ENCODE measurements around the gene KLHL8.

Gene KLHL8

DNA sequence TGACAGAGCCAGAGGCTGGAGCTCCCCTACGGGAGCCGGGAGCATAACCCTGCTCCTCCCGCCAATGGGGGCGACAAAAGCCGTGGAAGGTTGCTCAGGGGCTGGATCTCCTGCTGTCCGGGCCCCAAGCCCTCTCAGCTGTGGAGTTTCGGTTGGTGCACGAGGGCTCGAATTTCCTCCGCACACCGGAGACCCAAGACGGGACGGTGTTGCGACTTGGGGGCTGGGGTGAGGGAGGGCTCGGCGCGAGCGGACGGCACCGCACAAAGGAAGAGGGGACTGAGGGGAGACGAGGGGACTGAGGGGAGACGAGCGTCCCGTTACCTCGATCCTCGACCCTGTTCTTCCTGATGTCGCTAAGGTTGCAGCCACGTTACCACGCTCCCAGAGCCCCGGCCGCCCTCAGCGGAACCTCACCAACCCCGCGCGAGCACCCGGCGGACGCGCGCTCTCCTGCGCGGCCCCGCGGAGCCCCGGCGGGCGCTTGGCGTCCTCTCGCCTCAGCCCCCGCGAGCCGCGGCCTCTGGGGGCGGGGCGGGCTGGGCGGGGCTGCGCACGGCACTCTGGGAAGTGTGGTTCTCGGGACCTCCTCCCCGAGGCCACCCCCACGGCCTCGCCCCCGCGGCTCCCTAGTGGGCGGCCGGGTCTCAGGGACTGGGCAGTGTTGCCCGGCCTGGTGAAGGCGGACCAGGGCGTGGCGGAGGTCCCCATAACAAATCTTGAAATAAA, at the start of gene KLHL8:
TSS of gene KLHL8 (minus strand) at position 525 of the 729 bp plus-strand sequence. CDS start 25,079 bp downstream, outside the sequence.
- peak; percentile 39 for DNase-seq

DNA sequence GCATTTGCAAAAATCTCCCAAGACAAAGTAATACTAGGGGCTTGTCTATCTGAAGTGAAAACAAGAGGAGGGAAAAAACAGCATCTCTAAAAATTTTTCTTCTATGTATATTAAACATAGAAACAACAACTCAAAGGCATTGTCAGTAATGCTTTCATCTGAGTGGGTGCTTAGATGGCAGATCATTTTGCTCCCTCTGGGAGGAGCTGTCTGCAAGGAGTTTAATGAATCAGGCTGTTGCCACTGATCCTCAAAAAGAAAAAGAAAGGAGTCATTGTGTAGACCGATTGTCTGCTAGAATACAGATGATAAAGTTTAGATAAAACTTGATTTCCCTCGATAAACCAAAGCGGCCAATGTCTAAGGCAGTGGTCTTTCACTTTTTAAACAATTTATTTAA, 49.7 kb upstream of the KLHL8 start:
- DNase-seq = no peak

DNA sequence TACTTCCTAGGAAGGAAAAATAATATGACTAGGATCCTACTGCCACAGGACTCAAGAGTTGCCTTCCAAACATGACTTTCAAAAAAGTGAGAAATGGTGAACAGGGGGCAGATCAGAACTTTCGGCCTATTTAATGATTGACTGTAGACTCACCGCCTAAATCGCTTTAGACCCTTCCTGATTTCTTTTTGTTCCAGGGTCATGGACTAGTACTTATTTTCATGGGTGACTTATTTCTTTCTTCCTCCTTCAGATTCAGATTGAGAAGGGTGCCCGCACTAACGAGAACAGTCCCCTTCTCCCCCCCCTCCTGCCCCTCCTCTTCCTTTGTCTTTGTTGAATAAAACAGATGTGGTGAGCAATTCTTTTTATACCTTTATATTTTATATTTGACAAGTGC, 48.0 kb upstream of the KLHL8 start:
- no peak for DNase-seq

DNA sequence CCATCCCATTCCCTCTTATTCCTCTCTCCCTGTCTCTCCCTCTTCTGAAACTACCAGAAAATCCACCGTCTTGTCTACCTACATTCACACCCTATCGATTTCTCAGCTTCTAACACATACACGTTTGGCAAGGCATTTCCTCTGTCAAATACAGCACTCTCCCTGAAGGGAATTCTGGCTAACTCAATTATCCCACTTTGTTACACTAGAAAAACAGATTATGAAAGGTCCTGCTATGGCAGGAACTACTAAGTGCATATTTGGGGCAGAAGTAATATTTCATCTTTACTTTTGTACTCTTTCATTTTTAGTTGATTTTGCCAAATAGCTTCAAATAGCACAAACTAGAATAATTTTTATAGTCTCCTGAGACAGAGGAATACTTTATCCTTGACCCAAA, 46.6 kb upstream of the KLHL8 start:
- no peak for DNase-seq

DNA sequence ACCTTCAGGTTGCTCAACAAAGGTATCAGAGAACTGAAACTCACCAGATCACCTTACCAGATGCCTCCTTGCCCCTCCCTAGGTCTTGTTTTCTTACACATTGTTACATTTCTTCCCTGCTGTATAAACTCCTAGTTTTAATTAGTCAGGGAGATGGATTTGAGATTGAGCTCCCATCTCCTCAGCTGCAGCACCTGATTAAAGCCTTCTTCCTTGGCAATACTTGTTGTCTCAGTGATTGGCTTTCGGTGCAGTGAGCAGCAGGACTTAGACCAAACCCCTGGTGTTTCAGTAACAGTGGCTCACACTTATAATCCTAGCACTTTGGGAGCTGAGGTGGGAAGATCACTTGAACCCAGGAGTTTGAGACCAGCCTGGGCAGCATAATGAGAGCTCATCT, 42.5 kb upstream of the KLHL8 start:
- no peak for DNase-seq

DNA sequence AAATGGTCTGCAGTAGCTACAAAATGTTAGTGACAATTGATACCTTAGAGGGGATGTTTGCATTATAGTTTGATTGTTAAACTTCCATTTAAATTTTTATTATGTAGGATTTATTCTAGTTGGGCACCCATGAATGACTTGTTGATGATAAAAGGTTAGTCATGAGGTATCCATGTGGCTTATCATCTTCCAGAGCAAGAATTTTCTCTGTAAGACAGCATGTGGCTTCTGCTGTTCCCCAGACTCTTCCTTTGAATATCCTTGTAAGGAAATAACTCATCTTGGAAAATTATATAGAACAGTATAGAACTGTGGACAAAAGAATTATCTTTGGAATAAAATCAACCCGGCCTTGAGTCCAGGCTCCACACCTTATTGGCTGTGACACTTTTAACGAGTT, 40.1 kb upstream of the KLHL8 start:
- DNase-seq = no peak

GRCh38 chr4:87258677-87259076, 38.3 kb upstream of the KLHL8 start:
- no peak for DNase-seq

GRCh38 chr4:87257523-87257922, 37.1 kb upstream of the KLHL8 start:
- no peak for DNase-seq

DNA sequence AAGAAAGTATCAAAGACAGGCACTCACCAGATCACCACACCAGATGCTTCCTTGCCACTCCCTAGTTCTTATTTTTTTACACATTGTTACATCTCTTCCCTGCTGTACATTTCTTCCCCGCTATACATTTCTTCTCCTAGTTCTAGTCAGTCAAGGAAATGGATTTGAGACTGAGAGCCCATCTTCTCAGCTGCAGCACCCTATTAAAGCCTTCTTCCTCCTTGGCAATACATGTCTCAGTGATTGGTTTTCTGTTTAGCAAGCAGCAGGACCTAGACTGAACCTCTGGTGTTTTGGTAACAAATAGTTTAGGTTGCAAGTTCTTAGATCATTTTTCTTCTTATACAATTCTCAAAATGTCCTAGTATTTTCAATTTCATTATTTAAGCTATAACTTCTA, 35.3 kb upstream of the KLHL8 start:
- DNase-seq = no peak

DNA sequence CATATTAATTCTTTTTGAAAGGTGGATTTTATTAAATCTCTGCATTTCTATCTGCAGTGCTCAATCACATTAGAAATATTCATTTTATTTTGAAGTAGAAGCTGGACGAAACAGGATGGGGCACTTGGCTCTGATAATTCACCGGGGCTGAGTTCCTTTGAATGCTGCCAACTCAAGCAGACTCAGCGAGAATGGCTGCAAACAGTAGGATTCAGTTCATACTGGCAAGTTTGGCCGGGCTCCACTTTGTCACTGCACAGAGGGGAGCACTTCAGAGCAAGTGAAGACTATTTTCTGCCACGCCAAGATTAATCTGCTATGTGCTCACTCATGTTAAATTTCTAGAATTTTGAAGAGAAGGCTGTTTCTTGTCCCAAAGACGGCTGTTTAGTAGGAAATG, 30.7 kb upstream of the KLHL8 start:
- no peak for DNase-seq

DNA sequence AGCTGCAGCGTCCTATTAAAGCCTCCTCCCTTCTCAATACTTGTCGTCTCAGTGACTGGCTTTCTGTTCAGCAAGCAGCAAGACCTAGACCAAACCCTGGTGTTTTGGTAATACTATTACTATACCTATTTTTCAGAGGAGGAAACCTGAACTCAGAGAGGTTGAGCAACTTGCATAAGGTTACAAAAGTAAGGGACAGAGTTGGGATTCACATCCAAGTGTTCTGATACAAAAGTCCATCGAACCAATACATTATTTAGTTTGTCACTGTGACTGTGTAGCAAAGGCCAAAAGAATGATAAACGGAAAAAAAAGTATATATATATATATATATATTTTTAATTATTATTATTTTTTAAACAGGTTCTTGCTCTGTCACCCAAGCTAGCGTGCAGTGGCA, 29.9 kb upstream of the KLHL8 start:
- no peak for DNase-seq

- no peak for DNase-seq
These were observed 29.1 kb upstream of the KLHL8 start for GRCh38 chr4:87249332-87250019.

DNA sequence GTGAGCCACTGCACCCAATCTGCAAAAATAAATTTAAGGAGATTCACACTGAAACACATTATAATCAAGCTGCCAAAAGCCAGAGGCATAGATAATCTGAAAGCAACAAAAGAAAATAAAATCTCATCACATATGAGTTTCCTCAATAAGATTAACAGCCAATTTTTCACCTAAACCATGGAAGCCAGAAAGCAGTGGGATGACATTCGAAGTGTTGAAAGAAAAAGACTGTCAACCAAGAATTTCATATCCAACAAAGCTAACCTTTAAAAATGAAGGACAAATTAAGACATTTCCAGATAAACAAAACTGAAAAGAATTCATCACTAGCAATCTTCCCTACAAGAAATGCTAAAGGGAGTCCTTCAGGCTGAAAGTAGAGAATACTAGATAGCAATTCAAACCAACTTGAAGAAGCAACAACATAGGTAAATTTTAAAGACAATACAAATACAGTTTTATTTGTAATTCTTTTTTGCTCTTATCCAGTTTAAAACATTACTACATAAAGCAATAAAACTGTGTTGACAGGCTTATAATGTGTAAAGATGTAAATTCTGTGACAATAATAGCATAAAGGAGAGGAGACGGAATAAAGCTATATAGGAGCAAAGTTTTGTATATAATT, 23.1 kb upstream of the KLHL8 start:
- DNase-seq = no peak

GRCh38 chr4:87241336-87241735, 20.9 kb upstream of the KLHL8 start:
- no peak for DNase-seq

DNA sequence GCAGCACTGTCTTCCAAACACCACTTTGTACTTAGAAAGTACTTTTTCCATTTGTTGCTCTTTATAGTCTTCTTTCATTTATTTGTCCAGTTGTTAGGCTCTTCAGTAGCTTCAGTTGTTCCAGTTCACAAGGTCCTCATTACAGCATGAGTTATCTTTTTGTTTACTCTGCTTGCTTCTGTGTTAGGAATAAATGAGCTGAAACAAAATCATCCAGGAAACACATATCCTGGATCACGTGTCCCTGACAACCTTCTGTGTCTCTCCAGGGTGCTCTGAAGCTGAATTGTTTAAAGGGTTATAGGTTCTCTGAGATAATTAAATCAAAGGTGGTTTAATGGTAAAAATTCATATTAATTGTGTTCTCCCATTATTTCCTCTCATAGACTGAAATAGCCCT, 19.9 kb upstream of the KLHL8 start:
- peak; percentile 46 for DNase-seq

DNA sequence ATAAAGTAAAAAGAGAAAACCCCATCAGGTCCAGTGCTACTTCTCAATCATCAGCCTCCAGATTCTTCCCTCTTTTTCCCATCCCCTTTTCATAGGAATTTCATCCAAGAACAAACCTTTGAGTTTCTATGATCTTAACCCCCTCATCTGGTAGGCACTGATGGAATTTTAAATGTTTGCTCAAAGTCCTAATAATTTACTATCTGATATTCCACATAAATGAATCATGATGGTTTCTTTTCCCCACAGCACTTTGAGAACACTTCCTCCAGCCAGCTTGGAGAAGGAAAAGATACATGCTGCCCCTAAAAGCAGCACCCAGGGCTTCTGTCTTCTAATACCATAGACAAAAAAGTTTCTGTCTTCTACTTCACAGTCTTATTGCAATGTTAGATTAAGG, 19.4 kb upstream of the KLHL8 start:
- DNase-seq = no peak

DNA sequence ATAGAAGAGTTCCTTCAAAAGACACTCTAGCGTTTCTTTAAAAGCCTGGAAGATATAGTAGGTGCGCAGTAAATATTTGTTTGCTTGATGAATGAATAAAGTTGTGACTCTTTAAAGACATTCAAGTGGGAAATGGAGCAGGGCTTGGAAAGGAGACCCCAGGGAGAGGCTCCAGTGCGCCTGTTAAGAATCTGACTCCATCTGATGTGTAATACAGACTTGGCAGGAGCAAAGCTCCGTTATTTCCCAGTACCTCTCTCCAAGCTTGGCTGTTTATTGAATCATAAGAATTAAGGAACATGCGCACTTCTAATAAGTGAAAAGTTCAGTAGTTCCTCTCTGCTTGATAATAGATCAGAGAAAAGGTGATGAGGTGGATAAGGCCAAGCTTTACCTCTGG, 18.8 kb upstream of the KLHL8 start:
- DNase-seq = no peak

- no peak for DNase-seq
These were observed 16.4 kb upstream of the KLHL8 start for GRCh38 chr4:87236861-87237260.

DNA sequence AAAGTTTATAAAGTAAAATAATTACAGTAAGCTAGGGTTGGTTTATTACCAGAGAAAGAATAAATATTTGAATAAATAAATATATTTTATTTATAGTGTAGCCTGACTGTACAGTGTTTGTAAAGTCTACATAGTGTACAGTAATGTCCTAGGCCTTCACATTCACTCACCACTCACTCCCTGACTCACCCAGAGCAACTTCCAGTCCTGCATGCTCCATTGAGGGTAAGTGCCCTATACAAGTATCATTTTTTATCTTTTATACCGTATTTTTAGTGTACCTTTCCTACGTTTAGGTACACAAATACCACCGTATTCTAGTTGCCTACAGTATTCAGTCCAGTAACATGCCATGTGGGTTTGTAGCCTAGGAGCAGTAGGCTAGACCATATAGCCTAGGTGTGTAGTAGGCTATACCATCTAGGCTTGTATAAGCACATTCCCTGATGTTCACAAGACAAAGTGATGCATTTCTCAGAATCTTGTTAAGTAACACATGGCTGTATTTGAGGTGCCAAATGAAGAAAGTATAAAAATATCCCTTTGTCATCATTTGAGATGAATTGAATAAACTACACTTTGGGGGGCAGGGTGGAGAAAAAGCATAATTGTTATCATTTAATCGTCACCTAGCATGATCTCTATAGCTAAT, 14.7 kb upstream of the KLHL8 start:
- no peak for DNase-seq

GRCh38 chr4:87232216-87232615, 11.8 kb upstream of the KLHL8 start:
- DNase-seq = no peak

GRCh38 chr4:87230806-87231205, 10.4 kb upstream of the KLHL8 start:
- DNase-seq = no peak

DNA sequence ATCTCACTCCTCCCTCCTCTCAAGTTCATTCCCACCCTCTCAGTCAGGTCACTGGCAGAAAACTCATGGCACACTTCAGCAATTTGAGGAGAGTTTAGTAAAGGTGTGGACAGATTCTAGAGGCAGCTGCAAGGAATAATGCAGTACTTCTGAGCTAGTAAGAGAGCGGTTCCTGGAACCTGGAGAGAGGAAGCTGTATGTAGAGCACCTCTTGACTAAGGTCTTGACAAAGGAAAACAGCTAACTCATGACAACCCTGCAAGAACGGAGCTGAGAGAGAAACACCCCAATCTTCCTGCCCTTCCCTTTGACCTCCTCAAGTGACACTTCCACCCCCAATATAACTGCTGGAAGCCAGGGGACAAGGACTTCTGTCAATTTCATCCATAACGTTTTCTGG, 9.6 kb upstream of the KLHL8 start:
- no peak for DNase-seq

- DNase-seq = no peak
These were observed 7.9 kb upstream of the KLHL8 start for GRCh38 chr4:87228262-87228860.

Measured in NCI-H2029 treated with DMSO at 0.1 percent for 48 hours (cell line).